Ascending aorta (tissue), 2 donors: Measurements from ENCODE around the gene UBE2H. TPM values are rescaled to one million over a fixed set of nuclear protein-coding genes. Genes with fewer than 3 reads are reported as not detected.

Source experiments
- DNase-seq, 2 donors: peaks; one replicate each; pipeline ENCODE4 v3.0.0-alpha.2; 2019; ENCODE audit warnings: low spot score in 2 of 2
- H3K27ac ChIP-seq, 2 donors: fragments of 200-600 bp; sonication (generic); one replicate each; pipeline ENCODE4 v1.5.1; 2016 to 2017; ENCODE audit warnings: mild to moderate bottlenecking in 1 of 2
- H3K27me3 ChIP-seq: fragments of 200-600 bp; sonication (generic); one replicate; pipeline ENCODE4 v1.5.1; 2017
- H3K36me3 ChIP-seq, 2 donors: fragments of 200-600 bp; sonication (generic); one replicate each; pipeline ENCODE4 v1.5.1; 2016
- H3K4me1 ChIP-seq, 2 donors: fragments of 200-600 bp; sonication (generic); one replicate each; pipeline ENCODE4 v1.5.1; 2016 to 2017; ENCODE audit warnings: mild to moderate bottlenecking in 1 of 2
- H3K4me3 ChIP-seq, 2 donors: fragments of 200-600 bp; sonication (generic); one replicate each; pipeline ENCODE4 v1.5.1; 2016 to 2017; ENCODE audit warnings: mild to moderate bottlenecking in 1 of 2
- H3K9me3 ChIP-seq, 2 donors: fragments of 200-600 bp; sonication (generic); one replicate each; pipeline ENCODE4 v1.5.1; 2016
- intact Hi-C: fragments of 100-400 bp; cut with DNase I; formaldehyde crosslinking; loops from one replicate; pipeline ENCODE4 v1.15.1; 2023
- total RNA-seq: library from RNA; depleted of rRNA; stranded (reverse); fragments of >200 nt; gene quantifications from one replicate; pipeline ENCODE4 v1.1.0, GENCODE V29; 2016
- TF ChIP-seq, protein P1 (sequence below), 3 experiments: fragments of 200-600 bp in 2 of 3; fragments of 450-650 bp in 1 of 3; sonication (generic) in 2 of 3; IDR thresholded peaks; one replicate each; pipeline ENCODE4 v1.5.1; 2016 to 2019; ENCODE audit warnings: antibody characterized with exemption in 3 of 3, mild to moderate bottlenecking in 1 of 3, moderate library complexity in 1 of 3

UBE2H gene
- total RNA-seq, 1 donor from 2014 or later = 83.9 TPM

DNA sequence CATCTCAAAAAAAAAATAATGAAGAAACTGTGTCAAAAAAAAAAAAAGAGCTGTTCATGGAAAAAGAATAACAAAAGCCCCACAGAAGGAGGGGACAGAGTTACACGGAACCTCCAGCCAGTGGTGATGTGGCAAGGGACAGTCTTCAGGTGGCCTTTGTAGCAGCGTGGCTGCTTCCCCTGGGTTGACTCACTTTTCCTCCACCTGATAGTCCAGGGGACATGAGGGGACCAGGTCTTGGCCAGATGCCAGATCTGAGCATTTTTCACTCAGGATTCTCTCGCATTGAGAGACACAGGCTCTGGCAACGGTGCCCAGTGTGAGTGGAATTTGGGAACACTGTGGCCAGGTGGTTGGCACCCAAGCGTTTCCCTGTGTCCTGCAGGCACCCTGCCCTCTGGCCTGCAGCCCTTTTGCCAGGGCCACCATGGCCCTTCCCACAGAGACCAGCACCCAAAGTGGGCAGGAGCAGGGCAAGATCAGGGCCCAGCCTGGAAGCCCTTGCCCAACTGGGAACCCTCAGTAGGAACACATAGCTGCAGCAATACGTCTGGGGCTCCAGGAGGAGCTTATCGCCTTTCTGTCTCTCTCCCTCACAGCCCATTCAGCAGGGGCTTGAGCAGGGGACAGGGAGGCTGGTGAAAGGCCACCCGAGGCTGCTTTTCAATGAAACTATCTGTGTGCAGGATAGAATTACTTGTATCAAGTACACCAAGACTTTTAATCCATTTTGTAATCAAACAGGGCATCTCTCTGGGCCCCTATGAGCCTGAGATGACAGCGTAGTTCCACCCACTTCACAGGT is 159.1 kb downstream of the UBE2H start:
- Histone ChIP-seq H3K27ac (no peak overlapping the region), H3K9me3 (no peaks in the 10 kb centered on the region), H3K27me3 (no peaks in the 10 kb centered on the region), H3K36me3 (no peaks in the 10 kb centered on the region), H3K4me1 (no peaks in the 10 kb centered on the region), H3K4me3 (no peak overlapping the region)
- DNase-seq = no peak
- intact Hi-C loops = no loop called here
- TF ChIP-seq, protein P1, sequence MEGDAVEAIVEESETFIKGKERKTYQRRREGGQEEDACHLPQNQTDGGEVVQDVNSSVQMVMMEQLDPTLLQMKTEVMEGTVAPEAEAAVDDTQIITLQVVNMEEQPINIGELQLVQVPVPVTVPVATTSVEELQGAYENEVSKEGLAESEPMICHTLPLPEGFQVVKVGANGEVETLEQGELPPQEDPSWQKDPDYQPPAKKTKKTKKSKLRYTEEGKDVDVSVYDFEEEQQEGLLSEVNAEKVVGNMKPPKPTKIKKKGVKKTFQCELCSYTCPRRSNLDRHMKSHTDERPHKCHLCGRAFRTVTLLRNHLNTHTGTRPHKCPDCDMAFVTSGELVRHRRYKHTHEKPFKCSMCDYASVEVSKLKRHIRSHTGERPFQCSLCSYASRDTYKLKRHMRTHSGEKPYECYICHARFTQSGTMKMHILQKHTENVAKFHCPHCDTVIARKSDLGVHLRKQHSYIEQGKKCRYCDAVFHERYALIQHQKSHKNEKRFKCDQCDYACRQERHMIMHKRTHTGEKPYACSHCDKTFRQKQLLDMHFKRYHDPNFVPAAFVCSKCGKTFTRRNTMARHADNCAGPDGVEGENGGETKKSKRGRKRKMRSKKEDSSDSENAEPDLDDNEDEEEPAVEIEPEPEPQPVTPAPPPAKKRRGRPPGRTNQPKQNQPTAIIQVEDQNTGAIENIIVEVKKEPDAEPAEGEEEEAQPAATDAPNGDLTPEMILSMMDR (IDR thresholded peaks at IDR 0.05) = no peak

- DNase-seq = no peak
Measured at GRCh38 chr7:129792721-129793120, 160.0 kb downstream of the UBE2H start.

GRCh38 chr7:129790136-129790535 is 162.6 kb downstream of the UBE2H start:
- Histone ChIP-seq H3K9me3 (no peaks in the 10 kb centered on the region), H3K36me3 (no peaks in the 10 kb centered on the region), H3K4me1 (peaks cover 0 to 8% of the 10 kb centered on the region in 2 donors), H3K27me3 (peaks cover 10% of the 10 kb centered on the region), H3K4me3 (no peak overlapping the region), H3K27ac (no peak overlapping the region)
- TF ChIP-seq, protein P1 (IDR thresholded peaks at IDR 0.05) = no peak
- intact Hi-C loops = no loop called here
- no peak for DNase-seq

More at GRCh38 chr7:129792721-129793120, 160.0 kb downstream of the UBE2H start:
- Histone ChIP-seq H3K9me3 (no peaks in the 10 kb centered on the region), H3K27ac (no peak overlapping the region), H3K36me3 (no peaks in the 10 kb centered on the region), H3K4me1 (no peaks in the 10 kb centered on the region), H3K4me3 (no peak overlapping the region), H3K27me3 (no peaks in the 10 kb centered on the region)
- intact Hi-C loops = no loop called here
- TF ChIP-seq, protein P1 (IDR thresholded peaks at IDR 0.05) = no peak

- no peak overlapping the region for H3K4me3 ChIP-seq
- TF ChIP-seq, protein P1 (IDR thresholded peaks at IDR 0.05) = no peak
- peaks cover 15% of the 10 kb centered on the region for H3K27me3 ChIP-seq
- peaks cover 2 to 13% of the 10 kb centered on the region in 2 donors for H3K4me1 ChIP-seq
- intact Hi-C loops = no loop called here
- no peak for DNase-seq
- no peak overlapping the region for H3K27ac ChIP-seq
- no peaks in the 10 kb centered on the region for H3K9me3 ChIP-seq
- no peaks in the 10 kb centered on the region for H3K36me3 ChIP-seq
Measured at GRCh38 chr7:129789652-129790051, 163.1 kb downstream of the UBE2H start.

DNA sequence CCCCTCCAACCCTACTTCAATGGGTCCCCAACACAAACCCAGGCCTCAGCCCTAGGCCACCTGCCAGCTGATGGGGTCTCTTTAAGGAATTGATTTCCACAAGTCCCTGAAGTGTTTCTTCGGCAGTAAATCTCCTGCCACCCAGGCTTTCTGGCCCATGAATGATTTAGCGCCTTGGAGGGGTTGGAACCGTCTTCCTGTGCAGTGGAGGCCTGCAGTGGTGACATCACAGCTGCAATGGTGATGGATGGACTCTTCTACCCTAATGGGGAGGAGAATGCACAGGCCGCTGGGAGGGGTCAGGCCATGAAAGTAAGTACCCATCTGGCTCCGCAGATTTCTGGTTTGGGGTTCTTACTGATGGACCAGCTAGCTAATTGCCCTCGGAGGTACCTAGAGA is 163.8 kb downstream of the UBE2H start:
- TF ChIP-seq, protein P1 (IDR thresholded peaks at IDR 0.05) = no peak
- no peak overlapping the region for H3K27ac ChIP-seq
- no peak for DNase-seq
- no peak overlapping the region for H3K4me3 ChIP-seq
- H3K9me3 ChIP-seq = no peaks in the 10 kb centered on the region
- intact Hi-C loops = no loop called here
- peaks cover 22% of the 10 kb centered on the region for H3K27me3 ChIP-seq
- no peaks in the 10 kb centered on the region for H3K36me3 ChIP-seq
- peaks cover 5 to 17% of the 10 kb centered on the region in 2 donors for H3K4me1 ChIP-seq
